MM.1S (cell line): ENCODE measurements around the gene SETBP1.

Source experiments
- EZH2 ChIP-seq: fragments of 300-600 bp; sonication (generic); optimal IDR thresholded peaks from 2 replicates; pipeline ENCODE3; 2017; ENCODE audit warnings: low read depth, mild to moderate bottlenecking, antibody characterized with exemption, low read length, mixed read lengths
- TF ChIP-seq, protein P1 (sequence below): fragments of 300-600 bp; sonication (generic); IDR thresholded peaks from 2 replicates; pipeline ENCODE4 v1.5.1; 2016; ENCODE audit warnings: antibody characterized with exemption, low read length, mixed read lengths

DNA sequence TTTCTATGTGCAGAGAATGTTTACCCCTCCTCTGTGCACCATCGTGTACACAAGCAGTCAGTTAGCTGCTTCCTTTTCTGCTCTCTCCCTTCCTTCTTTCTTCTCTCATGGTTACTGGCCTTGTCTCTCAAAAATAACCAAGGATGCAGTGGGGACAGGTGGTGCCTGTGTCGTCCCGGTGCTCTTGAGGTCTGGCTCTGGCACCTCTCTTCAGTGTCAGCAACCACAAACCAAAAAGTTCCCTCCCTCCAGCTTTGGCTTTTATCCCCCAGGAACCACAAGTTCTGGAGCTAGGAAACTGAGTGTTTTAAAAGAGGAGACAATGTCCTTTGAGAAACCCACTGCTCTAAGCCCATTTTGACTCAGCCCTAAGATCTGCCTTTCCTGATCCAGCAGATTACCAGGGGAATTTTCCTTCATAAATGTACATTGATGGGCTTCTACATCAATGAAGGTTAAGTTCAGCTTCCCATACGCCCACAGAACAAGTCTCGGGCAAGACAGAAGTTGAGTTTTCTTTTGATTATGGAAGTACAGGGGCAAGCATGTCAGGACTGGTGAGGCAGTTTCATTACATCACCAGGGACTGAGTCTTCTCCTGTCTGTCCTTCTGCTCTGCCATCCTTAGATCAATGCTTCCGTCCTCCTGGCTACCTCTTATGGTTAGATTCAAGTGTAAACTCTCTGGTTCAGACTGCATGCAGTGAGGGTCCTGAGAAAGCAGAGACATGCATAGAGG is 232.2 kb downstream of the SETBP1 start:
- TF ChIP-seq EZH2 = no peak
- TF ChIP-seq, protein P1, sequence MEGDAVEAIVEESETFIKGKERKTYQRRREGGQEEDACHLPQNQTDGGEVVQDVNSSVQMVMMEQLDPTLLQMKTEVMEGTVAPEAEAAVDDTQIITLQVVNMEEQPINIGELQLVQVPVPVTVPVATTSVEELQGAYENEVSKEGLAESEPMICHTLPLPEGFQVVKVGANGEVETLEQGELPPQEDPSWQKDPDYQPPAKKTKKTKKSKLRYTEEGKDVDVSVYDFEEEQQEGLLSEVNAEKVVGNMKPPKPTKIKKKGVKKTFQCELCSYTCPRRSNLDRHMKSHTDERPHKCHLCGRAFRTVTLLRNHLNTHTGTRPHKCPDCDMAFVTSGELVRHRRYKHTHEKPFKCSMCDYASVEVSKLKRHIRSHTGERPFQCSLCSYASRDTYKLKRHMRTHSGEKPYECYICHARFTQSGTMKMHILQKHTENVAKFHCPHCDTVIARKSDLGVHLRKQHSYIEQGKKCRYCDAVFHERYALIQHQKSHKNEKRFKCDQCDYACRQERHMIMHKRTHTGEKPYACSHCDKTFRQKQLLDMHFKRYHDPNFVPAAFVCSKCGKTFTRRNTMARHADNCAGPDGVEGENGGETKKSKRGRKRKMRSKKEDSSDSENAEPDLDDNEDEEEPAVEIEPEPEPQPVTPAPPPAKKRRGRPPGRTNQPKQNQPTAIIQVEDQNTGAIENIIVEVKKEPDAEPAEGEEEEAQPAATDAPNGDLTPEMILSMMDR = no peak
